Measurements from ENCODE around the gene PAX5.

PAX5 gene

GRCh38 chr9:36837431-36838405 lies 196.3 kb downstream of the PAX5 start:
- peaks cover 18% of the 10 kb centered on the region for H3F3A ChIP-seq (ENCODE audit: control insufficient read depth, insufficient read depth)
- H3K4me2 ChIP-seq (ENCODE audit: low read length) = no peak overlapping the region
- TF ChIP-seq, protein P1, sequence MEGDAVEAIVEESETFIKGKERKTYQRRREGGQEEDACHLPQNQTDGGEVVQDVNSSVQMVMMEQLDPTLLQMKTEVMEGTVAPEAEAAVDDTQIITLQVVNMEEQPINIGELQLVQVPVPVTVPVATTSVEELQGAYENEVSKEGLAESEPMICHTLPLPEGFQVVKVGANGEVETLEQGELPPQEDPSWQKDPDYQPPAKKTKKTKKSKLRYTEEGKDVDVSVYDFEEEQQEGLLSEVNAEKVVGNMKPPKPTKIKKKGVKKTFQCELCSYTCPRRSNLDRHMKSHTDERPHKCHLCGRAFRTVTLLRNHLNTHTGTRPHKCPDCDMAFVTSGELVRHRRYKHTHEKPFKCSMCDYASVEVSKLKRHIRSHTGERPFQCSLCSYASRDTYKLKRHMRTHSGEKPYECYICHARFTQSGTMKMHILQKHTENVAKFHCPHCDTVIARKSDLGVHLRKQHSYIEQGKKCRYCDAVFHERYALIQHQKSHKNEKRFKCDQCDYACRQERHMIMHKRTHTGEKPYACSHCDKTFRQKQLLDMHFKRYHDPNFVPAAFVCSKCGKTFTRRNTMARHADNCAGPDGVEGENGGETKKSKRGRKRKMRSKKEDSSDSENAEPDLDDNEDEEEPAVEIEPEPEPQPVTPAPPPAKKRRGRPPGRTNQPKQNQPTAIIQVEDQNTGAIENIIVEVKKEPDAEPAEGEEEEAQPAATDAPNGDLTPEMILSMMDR (IDR thresholded peaks at IDR 0.05; ENCODE audit: low read depth, low read length, poor library complexity, severe bottlenecking) = no peak
- no peak for TF ChIP-seq EZH2phosphoT487 (IDR thresholded peaks at IDR 0.05; ENCODE audit: borderline replicate concordance, low read length)
- H3K4me1 ChIP-seq (ENCODE audit: control insufficient read depth, low read length) = no peaks in the 10 kb centered on the region; the same call in 1 of the 2 replicates
- H3K9me2 ChIP-seq (replicated peaks; ENCODE audit: control insufficient read depth, low read length) = no peaks in the 10 kb centered on the region
- H3K9me3 ChIP-seq (ENCODE audit: control insufficient read depth, insufficient read depth, low read length) = no peaks in the 10 kb centered on the region
- H3K4me3 ChIP-seq (ENCODE audit: low read length) = no peak overlapping the region
- H3K27me3 ChIP-seq (ENCODE audit: control insufficient read depth, low read length) = no peaks in the 10 kb centered on the region
- H3K79me2 ChIP-seq (ENCODE audit: control insufficient read depth, low read length) = no peaks in the 10 kb centered on the region
- H4K20me1 ChIP-seq (ENCODE audit: control insufficient read depth, insufficient read depth, low read depth, low read length) = peaks cover 4% of the 10 kb centered on the region; the same call in 1 of the 2 replicates
- no peak overlapping the region for H3K27ac ChIP-seq (ENCODE audit: low read depth, low read length)
- H3K36me3 ChIP-seq (ENCODE audit: control insufficient read depth, low read length) = peaks cover 58% of the 10 kb centered on the region

DNA sequence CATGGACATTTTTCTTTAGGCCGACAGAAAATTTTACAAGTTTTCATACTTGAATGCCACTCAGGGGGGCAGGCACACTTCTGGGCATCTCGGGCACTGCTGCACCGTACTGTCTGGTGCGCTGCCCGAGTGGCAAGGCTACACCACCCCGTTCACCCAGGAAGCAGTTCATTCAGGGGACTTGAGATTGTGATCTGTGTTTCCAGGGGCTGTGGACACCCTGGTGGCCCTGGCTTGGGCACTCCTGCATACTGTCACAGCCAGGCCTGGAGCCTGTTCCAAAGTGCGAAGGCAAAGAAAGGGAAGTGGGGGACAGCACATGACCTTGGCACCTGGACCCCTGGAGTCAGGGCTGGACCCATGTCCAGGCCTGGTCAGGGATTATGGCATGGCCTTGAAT lies 197.6 kb downstream of the PAX5 start:
- Histone ChIP-seq H3K4me2 (ENCODE audit: low read length) (no peak overlapping the region), H3K36me3 (ENCODE audit: control insufficient read depth, low read length) (peaks cover 46% of the 10 kb centered on the region), H3F3A (ENCODE audit: control insufficient read depth, insufficient read depth) (peaks cover 25% of the 10 kb centered on the region), H3K27me3 (ENCODE audit: control insufficient read depth, low read length) (no peaks in the 10 kb centered on the region), H3K27ac (ENCODE audit: low read depth, low read length) (no peak overlapping the region), H4K20me1 (ENCODE audit: control insufficient read depth, insufficient read depth, low read depth, low read length) (peaks cover 4% of the 10 kb centered on the region; the same call in 1 of the 2 replicates), H3K79me2 (ENCODE audit: control insufficient read depth, low read length) (no peaks in the 10 kb centered on the region), H3K9me3 (ENCODE audit: control insufficient read depth, insufficient read depth, low read length) (no peaks in the 10 kb centered on the region), H3K9me2 (replicated peaks; ENCODE audit: control insufficient read depth, low read length) (no peaks in the 10 kb centered on the region), H3K4me3 (ENCODE audit: low read length) (no peak overlapping the region), H3K4me1 (ENCODE audit: control insufficient read depth, low read length) (no peaks in the 10 kb centered on the region; the same call in 1 of the 2 replicates)
- TF ChIP-seq, protein P1 (IDR thresholded peaks at IDR 0.05; ENCODE audit: low read depth, low read length, poor library complexity, severe bottlenecking) = no peak
- TF ChIP-seq EZH2phosphoT487 (IDR thresholded peaks at IDR 0.05; ENCODE audit: borderline replicate concordance, low read length) = no peak

GRCh38 chr9:36835271-36835996 lies 198.6 kb downstream of the PAX5 start:
- TF ChIP-seq, protein P1 (IDR thresholded peaks at IDR 0.05; ENCODE audit: low read depth, low read length, poor library complexity, severe bottlenecking) = no peak
- no peak for TF ChIP-seq EZH2phosphoT487 (IDR thresholded peaks at IDR 0.05; ENCODE audit: borderline replicate concordance, low read length)
- Histone ChIP-seq H3K36me3 (ENCODE audit: control insufficient read depth, low read length) (peaks cover 35% of the 10 kb centered on the region), H3K9me3 (ENCODE audit: control insufficient read depth, insufficient read depth, low read length) (no peaks in the 10 kb centered on the region), H3K4me1 (ENCODE audit: control insufficient read depth, low read length) (no peaks in the 10 kb centered on the region; the same call in 1 of the 2 replicates), H3K27me3 (ENCODE audit: control insufficient read depth, low read length) (no peaks in the 10 kb centered on the region), H3K27ac (ENCODE audit: low read depth, low read length) (no peak overlapping the region), H4K20me1 (ENCODE audit: control insufficient read depth, insufficient read depth, low read depth, low read length) (no peaks in the 10 kb centered on the region; the same call in 1 of the 2 replicates), H3K4me2 (ENCODE audit: low read length) (no peak overlapping the region), H3K4me3 (ENCODE audit: low read length) (no peak overlapping the region), H3F3A (ENCODE audit: control insufficient read depth, insufficient read depth) (peaks cover 25% of the 10 kb centered on the region), H3K9me2 (replicated peaks; ENCODE audit: control insufficient read depth, low read length) (no peaks in the 10 kb centered on the region), H3K79me2 (ENCODE audit: control insufficient read depth, low read length) (no peaks in the 10 kb centered on the region)

Measured in DOHH2 (cell line).